Endothelial cell of umbilical vein (primary cell): Measurements from ENCODE around the gene HSD17B4. TPM values are rescaled to one million over a fixed set of nuclear protein-coding genes. Genes with fewer than 3 reads are reported as not detected.

ENCODE experiments used
- BruUV-seq: library from RNA; stranded (reverse); fragments of 400-500 nt; replicated peaks from 2 replicates; lab custom pipeline; 2021; lab: Mats Ljungman, UMichigan
- CTCF ChIA-PET: fragments of 300-600, 350-600 bp; sonication (Branson Sonifier 250); formaldehyde crosslinking; loops from one replicate; lab custom pipeline; 2021; ENCODE audit warnings: antibody characterized with exemption, inconsistent platforms; lab: Charles Lee
- POLR2A ChIA-PET: fragments of 300-600, 350-600 bp; sonication (Branson Sonifier 250); formaldehyde crosslinking; loops from one replicate; lab custom pipeline; 2021; ENCODE audit warnings: antibody characterized with exemption, inconsistent platforms; lab: Charles Lee
- DNase-seq: peaks from one replicate; pipeline ENCODE4 v3.0.0-alpha.2; 2011; ENCODE audit warnings: low read depth, low spot score
- FAIRE-seq: peaks from 2 replicates; lab custom pipeline; 2011; peaks lifted over from hg19 to GRCh38; lab: Jason Lieb, UNC
- H2AFZ ChIP-seq: 2 replicates; pipeline ENCODE4 v1.6.0; 2012; ENCODE audit warnings: low read depth, low read length, control low read depth, inconsistent platforms
- H3K27ac ChIP-seq: 2 replicates; pipeline ENCODE4 v1.5.1; 2011; ENCODE audit warnings: low read depth, mild to moderate bottlenecking, control low read depth, low read length, moderate library complexity; ENCODE audit not compliant: insufficient read depth
- H3K27me3 ChIP-seq, 2 experiments: 2 replicates each; pipeline versions ENCODE4 v1.6.0 to v1.6.1; 2011; ENCODE audit warnings: low read length in 2 of 2, mixed read lengths in 1 of 2; ENCODE audit not compliant: control insufficient read depth in 2 of 2, insufficient read depth in 2 of 2
- H3K36me3 ChIP-seq, 2 experiments: 2 replicates in 1 of 2; 3 replicates in 1 of 2; pipeline ENCODE4 v1.5.1; 2011; ENCODE audit warnings: low read length in 2 of 2, mild to moderate bottlenecking in 1 of 2, moderate library complexity in 1 of 2; ENCODE audit not compliant: control insufficient read depth in 2 of 2, insufficient read depth in 2 of 2; ENCODE audit errors: extremely low read depth in 1 of 2
- H3K4me1 ChIP-seq: 3 replicates; pipeline ENCODE4 v1.5.1; 2011; ENCODE audit warnings: mild to moderate bottlenecking, low read length; ENCODE audit not compliant: control insufficient read depth, insufficient read depth; ENCODE audit errors: extremely low read depth
- H3K4me2 ChIP-seq: 2 replicates; pipeline ENCODE4 v1.6.1; 2011; ENCODE audit warnings: low read length, control low read depth, mixed read lengths; ENCODE audit not compliant: insufficient read depth
- H3K4me3 ChIP-seq, 3 experiments: fragments of 200-600 bp in 1 of 3; sonication (generic), shearing (Covaris generic) in 1 of 3; replicated peaks in 1 of 3; 2 replicates each; pipeline ENCODE4 v1.5.1; 2011 to 2016; ENCODE audit warnings: control low read depth in 3 of 3, low read length in 3 of 3, mild to moderate bottlenecking in 2 of 3, inconsistent platforms in 1 of 3, low read depth in 1 of 3, moderate library complexity in 1 of 3; ENCODE audit not compliant: insufficient read depth in 1 of 3
- H3K79me2 ChIP-seq: 2 replicates; pipeline ENCODE4 v1.6.0; 2012; ENCODE audit warnings: low read length, inconsistent platforms; ENCODE audit not compliant: control insufficient read depth, insufficient read depth
- H3K9ac ChIP-seq: replicated peaks from 2 replicates; pipeline ENCODE3; 2011; ENCODE audit warnings: low read length, control low read depth; ENCODE audit not compliant: insufficient read depth; ENCODE audit errors: extremely low read depth
- H3K9me1 ChIP-seq: replicated peaks from 3 replicates; pipeline ENCODE4 v1.6.0; 2011; ENCODE audit warnings: mild to moderate bottlenecking, low read length; ENCODE audit not compliant: control insufficient read depth, insufficient read depth; ENCODE audit errors: extremely low read depth
- H3K9me3 ChIP-seq: replicated peaks from 2 replicates; pipeline ENCODE4 v1.5.1; 2012; ENCODE audit warnings: low read length, inconsistent platforms; ENCODE audit not compliant: control insufficient read depth, insufficient read depth
- H4K20me1 ChIP-seq: replicated peaks from 2 replicates; pipeline ENCODE3; 2011; ENCODE audit warnings: mild to moderate bottlenecking, low read length; ENCODE audit not compliant: control insufficient read depth, insufficient read depth; ENCODE audit errors: extremely low read depth
- CTCF ChIP-seq, 2 donors: IDR thresholded peaks; 1 replicate in 1 of 2; 2 replicates in 1 of 2; pipeline ENCODE4 v1.5.1; 2011; ENCODE audit warnings: low read length in 2 of 2, mild to moderate bottlenecking in 2 of 2, moderate library complexity in 2 of 2, control low read depth in 1 of 2, inconsistent platforms in 1 of 2, low read depth in 1 of 2; ENCODE audit not compliant: insufficient read depth in 1 of 2; ENCODE audit errors: extremely low read depth in 1 of 2
- EZH2 ChIP-seq: IDR thresholded peaks from 2 replicates; pipeline ENCODE4 v1.6.1; 2012; ENCODE audit warnings: borderline replicate concordance, low read depth, mild to moderate bottlenecking, moderate library complexity, low read length, inconsistent platforms; ENCODE audit not compliant: severe bottlenecking
- FOS ChIP-seq: IDR thresholded peaks from 2 replicates; pipeline ENCODE4 v1.6.1; 2011; ENCODE audit warnings: mild to moderate bottlenecking, low read length, moderate library complexity, borderline replicate concordance; ENCODE audit not compliant: insufficient read depth
- GATA2 ChIP-seq: IDR thresholded peaks from 2 replicates; pipeline ENCODE4 v1.7.0; 2011; ENCODE audit warnings: low read depth, mild to moderate bottlenecking, moderate library complexity, mixed read lengths, low read length; ENCODE audit not compliant: insufficient read length, insufficient read depth
- JUN ChIP-seq: IDR thresholded peaks from 2 replicates; pipeline ENCODE4 v1.6.1; 2011; ENCODE audit warnings: borderline replicate concordance, low read depth; ENCODE audit not compliant: insufficient read length, insufficient read depth
- MAX ChIP-seq: IDR thresholded peaks from 2 replicates; pipeline ENCODE4 v1.6.1; 2011; ENCODE audit not compliant: insufficient read depth, insufficient read length
- MYC ChIP-seq: IDR thresholded peaks from one replicate; pipeline ENCODE4 v1.6.1; 2011; ENCODE audit warnings: mild to moderate bottlenecking, low read depth, low read length
- POLR2A ChIP-seq: IDR thresholded peaks from 2 replicates; pipeline ENCODE4 v1.6.1; 2012; ENCODE audit warnings: low read depth, mild to moderate bottlenecking, control low read depth, low read length
- POLR2AphosphoS5 ChIP-seq: IDR thresholded peaks from 2 replicates; pipeline ENCODE4 v1.6.1; 2012; ENCODE audit warnings: low read depth, mild to moderate bottlenecking, control low read depth, low read length, moderate library complexity; ENCODE audit not compliant: insufficient read depth
- dilution Hi-C: fragments of 300-500 bp; cut with MboI; formaldehyde crosslinking; loops from one replicate; pipeline ENCODE4 v1.15.0; 2019; ENCODE audit warnings: low sequenced_read_pairs; ENCODE audit not compliant: extremely low pct_ligation_motif_present
- intact Hi-C: fragments of 100-400 bp; cut with micrococcal nuclease; formaldehyde crosslinking; loops from one replicate; pipeline ENCODE4 v1.10.0; 2022
- polyA plus RNA-seq, 4 experiments: library from polyadenylated mRNA; depleted of rRNA in 3 of 4; stranded (reverse) in 3 of 4; unstranded in 1 of 4; fragments of >200 nt; gene quantifications; 2 replicates each; pipeline versions ENCODE4 v1.2.1 to v1.2.3, GENCODE V29; 2011 to 2012; ENCODE audit warnings: missing spikeins in 1 of 4
- total RNA-seq: library from RNA; stranded (reverse); gene quantifications from 2 replicates; pipeline ENCODE4 v1.2.3, GENCODE V29; 2021

The HSD17B4 gene
- total and polyA plus RNA-seq, 2 donors (not counting 3 experiments of a cell fraction or from before 2014, with no cell fraction given) = 91.4 to 124 TPM

- no peaks in the 10 kb centered on the region for H3K79me2 ChIP-seq
- H3K27ac ChIP-seq = no peak overlapping the region
- no peak for FAIRE-seq
- no peak overlapping the region for H3K4me3 ChIP-seq
- TF ChIP-seq JUN (no peak), FOS (no peak), EZH2 (no peak), GATA2 (no peak), MAX (no peak), CTCF (IDR thresholded peaks at IDR 0.05; ENCODE audit: extremely low read depth in 1 of 2, insufficient read depth in 1 of 2, low read depth in 1 of 2, low read length in 2 of 2) (no peak), MYC (no peak), POLR2AphosphoS5 (no peak), POLR2A (no peak)
- H3K4me2 ChIP-seq = no peak overlapping the region
- H2AFZ ChIP-seq = no peak overlapping the region
- no peak overlapping the region for H3K9ac ChIP-seq
- no peaks in the 10 kb centered on the region for H3K9me3 ChIP-seq
- H4K20me1 ChIP-seq = no peaks in the 10 kb centered on the region
- H3K36me3 ChIP-seq = no peaks in the 10 kb centered on the region
- BruUV-seq = no TSS peak
- intact Hi-C loops = no loop called here
- H3K9me1 ChIP-seq = no peaks in the 10 kb centered on the region
- ChIA-PET CTCF (interaction anchor here (1.4 kb wide), 1 partner anchor 417 kb away, joined by 6 read pairs; the partner anchor contains the start of gene DTWD2), POLR2A (no interaction called here)
- dilution Hi-C loops = no loop called here
- H3K27me3 ChIP-seq = peaks cover 11 to 20% of the 10 kb centered on the region in 2 experiments
- no peaks in the 10 kb centered on the region for H3K4me1 ChIP-seq
- DNase-seq = no peak
These were observed 46.9 kb upstream of the HSD17B4 start for GRCh38 chr5:119405419-119405818.
